GM23338 (cell line): Measurements from ENCODE around the gene IL1RAPL2. TPM values are rescaled to one million over a fixed set of nuclear protein-coding genes. Genes with fewer than 3 reads are reported as not detected.

ENCODE experiments used
- ATAC-seq: fragments of 200-7000 bp; cut with Tn5 transposase; 3 replicates; pipeline ENCODE4 v1.9.1; 2020
- DNase-seq: peaks from one replicate; pipeline ENCODE4 v3.0.0-alpha.2; 2015; ENCODE audit warnings: low spot score
- H2AFZ ChIP-seq: fragments of 200-600 bp; sonication (generic); 2 replicates; pipeline ENCODE4 v1.8.0; 2016; ENCODE audit warnings: antibody characterized with exemption, mild to moderate bottlenecking, moderate library complexity
- H3F3A ChIP-seq: fragments of 200-600 bp; sonication (generic); replicated peaks from 2 replicates; pipeline ENCODE4 v1.8.0; 2017; ENCODE audit warnings: antibody characterized with exemption, mixed run types, low read depth
- H3K27ac ChIP-seq: fragments of 200-600 bp; sonication (generic); 2 replicates; pipeline ENCODE4 v1.6.1; 2016; ENCODE audit warnings: low read depth
- H3K27me3 ChIP-seq: fragments of 200-600 bp; sonication (generic); 2 replicates; pipeline ENCODE4 v1.8.0; 2016; ENCODE audit warnings: mild to moderate bottlenecking, mixed run types, moderate library complexity; ENCODE audit not compliant: insufficient read depth
- H3K36me3 ChIP-seq: fragments of 200-600 bp; sonication (generic); 2 replicates; pipeline ENCODE4 v1.8.0; 2016; ENCODE audit warnings: mild to moderate bottlenecking; ENCODE audit not compliant: insufficient read depth
- H3K4me1 ChIP-seq: fragments of 200-600 bp; sonication (generic); 2 replicates; pipeline ENCODE4 v1.8.0; 2016; ENCODE audit warnings: mild to moderate bottlenecking, moderate library complexity; ENCODE audit not compliant: insufficient read depth
- H3K4me2 ChIP-seq: fragments of 200-600 bp; sonication (generic); 2 replicates; pipeline ENCODE4 v1.7.1; 2017; ENCODE audit warnings: mixed run types
- H3K4me3 ChIP-seq: fragments of 200-600 bp; sonication (generic); 2 replicates; pipeline ENCODE4 v1.6.1; 2016; ENCODE audit warnings: mixed run types
- H3K79me2 ChIP-seq: fragments of 200-600 bp; sonication (generic); replicated peaks from 2 replicates; pipeline ENCODE4 v1.8.0; 2017; ENCODE audit warnings: mild to moderate bottlenecking; ENCODE audit not compliant: insufficient read depth
- H3K9me2 ChIP-seq: fragments of 200-600 bp; sonication (generic); 2 replicates; pipeline ENCODE4 v1.8.0; 2017; ENCODE audit not compliant: insufficient read depth
- H4K20me1 ChIP-seq: fragments of 200-600 bp; sonication (generic); replicated peaks from 2 replicates; pipeline ENCODE4 v1.8.0; 2017; ENCODE audit warnings: mild to moderate bottlenecking; ENCODE audit not compliant: insufficient read depth
- H3K27ac Mint-ChIP-seq: 2 replicates; pipeline ENCODE4 v1.8.0; 2020; ENCODE audit warnings: inconsistent platforms, mild to moderate bottlenecking, moderate library complexity, mixed read lengths
- H3K27me3 Mint-ChIP-seq: 3 replicates; pipeline ENCODE4 v1.8.0; 2022; ENCODE audit warnings: low read depth, mild to moderate bottlenecking, moderate library complexity, mixed read lengths, inconsistent platforms; ENCODE audit not compliant: insufficient read depth, poor library complexity
- H3K36me3 Mint-ChIP-seq: 3 replicates; pipeline ENCODE4 v1.8.0; 2021; ENCODE audit warnings: low read depth, mild to moderate bottlenecking, inconsistent platforms, moderate library complexity, mixed read lengths
- H3K4me1 Mint-ChIP-seq: 3 replicates; pipeline ENCODE4 v1.8.0; 2020; ENCODE audit warnings: mild to moderate bottlenecking, inconsistent platforms, mixed read lengths
- H3K4me3 Mint-ChIP-seq: 3 replicates; pipeline ENCODE4 v1.8.0; 2021; ENCODE audit warnings: moderate library complexity, mild to moderate bottlenecking, inconsistent platforms, mixed read lengths
- H3K9me3 Mint-ChIP-seq: 3 replicates; pipeline ENCODE4 v1.8.0; 2020; ENCODE audit warnings: moderate library complexity, mild to moderate bottlenecking, inconsistent platforms, mixed read lengths
- CREB1 ChIP-seq: fragments of 250-450 bp; sonication (Bioruptor Pico); IDR thresholded peaks from 2 replicates; pipeline ENCODE4 v1.5.0; 2020; ENCODE audit warnings: low read depth, mild to moderate bottlenecking, moderate library complexity
- CTCF ChIP-seq, 2 experiments: fragments of 200-600 bp in 1 of 2; sonication (generic) in 1 of 2; conservative IDR thresholded peaks; 2 replicates each; pipeline versions ENCODE4 v1.5.1 to v1.6.1; 2016 to 2017; ENCODE audit warnings: antibody characterized with exemption in 2 of 2, low read depth in 2 of 2, mild to moderate bottlenecking in 2 of 2, moderate library complexity in 1 of 2
- ETS1 ChIP-seq: IDR thresholded peaks from 2 replicates; pipeline ENCODE4 v1.6.1; 2016; ENCODE audit warnings: antibody characterized with exemption
- EZH2 ChIP-seq: fragments of 200-600 bp; sonication (generic); IDR thresholded peaks from one replicate; pipeline ENCODE4 v1.8.0; 2017; ENCODE audit warnings: antibody characterized with exemption, mild to moderate bottlenecking, low read depth; ENCODE audit not compliant: unreplicated experiment
- EZH2phosphoT487 ChIP-seq: fragments of 200-600 bp; sonication (generic); IDR thresholded peaks from one replicate; pipeline ENCODE4 v1.8.1; 2018; ENCODE audit warnings: antibody characterized with exemption; ENCODE audit not compliant: unreplicated experiment
- JUNB ChIP-seq: IDR thresholded peaks from one replicate; pipeline ENCODE4 v1.6.1; 2016; ENCODE audit warnings: antibody characterized with exemption; ENCODE audit not compliant: unreplicated experiment
- POLR2AphosphoS5 ChIP-seq: IDR thresholded peaks from 2 replicates; pipeline ENCODE4 v1.6.1; 2016; ENCODE audit warnings: antibody characterized with exemption, low read depth
- REST ChIP-seq: IDR thresholded peaks from one replicate; pipeline ENCODE4 v1.6.1; 2018; ENCODE audit warnings: antibody characterized with exemption; ENCODE audit not compliant: unreplicated experiment
- STAT1 ChIP-seq: IDR thresholded peaks from one replicate; pipeline ENCODE4 v1.6.1; 2016; ENCODE audit warnings: antibody characterized with exemption; ENCODE audit not compliant: unreplicated experiment
- ZNF114 ChIP-seq: fragments of 250-450 bp; sonication (Bioruptor Pico); IDR thresholded peaks from 2 replicates; pipeline ENCODE4 v1.5.0; 2020; ENCODE audit warnings: mild to moderate bottlenecking, moderate library complexity
- polyA plus RNA-seq: library from polyadenylated mRNA; unstranded; fragments of >200 nt; fragmentation: Nextera tagmentation; extraction: Ambion mirVana; gene quantifications from 2 replicates; pipeline ENCODE4 v1.2.1, GENCODE V29; 2016
- total RNA-seq: library from RNA; depleted of rRNA; stranded (reverse); fragments of >200 nt; shearing (Covaris generic); gene quantifications from 2 replicates; pipeline ENCODE4 v1.2.3, GENCODE V29; 2014

IL1RAPL2 gene
- total and polyA plus RNA-seq, 2 experiments from 2014 or later = 0.80 to 0.94 TPM

- TF ChIP-seq EZH2 (no peak), JUNB (no peak), POLR2AphosphoS5 (no peak), CREB1 (no peak), CTCF (conservative IDR thresholded peaks at IDR 0.05; ENCODE audit: low read depth in 2 of 2) (no peak), STAT1 (no peak), REST (no peak), EZH2phosphoT487 (no peak), ZNF114 (CRISPR knock-in tag) (no peak)
Observed at GRCh38 chrX:105703876-105704275, 1137.9 kb downstream of the IL1RAPL2 start (continued).

DNA sequence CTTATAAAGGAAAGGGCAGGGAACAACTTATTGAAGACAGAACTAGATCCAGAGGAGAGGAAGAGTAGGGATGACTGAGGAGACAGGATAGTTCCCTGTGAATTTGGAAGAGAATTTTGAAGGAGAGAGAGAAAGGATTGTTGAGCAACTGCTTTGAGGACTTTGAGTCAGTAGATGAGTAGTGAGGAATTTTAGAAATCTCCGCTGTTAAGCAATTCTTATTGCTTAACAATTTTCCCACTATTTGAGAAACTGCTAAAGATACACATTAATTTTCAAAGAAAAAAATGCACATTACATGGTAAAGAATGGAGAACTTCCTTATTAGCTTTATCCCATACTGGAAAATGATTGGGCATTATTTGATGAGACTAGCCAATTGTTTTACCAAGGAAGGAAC, 1140.0 kb downstream of the IL1RAPL2 start:
- Mint-ChIP-seq H3K36me3 (no peaks in the 10 kb centered on the region), H3K9me3 (no peaks in the 10 kb centered on the region), H3K4me3 (no peak overlapping the region), H3K27me3 (peaks cover 2% of the 10 kb centered on the region), H3K4me1 (peaks cover 5% of the 10 kb centered on the region), H3K27ac (no peak overlapping the region)
- no peak overlapping the region for H2AFZ ChIP-seq
- H3K4me2 ChIP-seq = no peak overlapping the region
- H4K20me1 ChIP-seq = no peaks in the 10 kb centered on the region
- no peaks in the 10 kb centered on the region for H3K36me3 ChIP-seq
- TF ChIP-seq EZH2 (no peak), ZNF114 (CRISPR knock-in tag) (no peak), POLR2AphosphoS5 (no peak), ETS1 (no peak)
- H3K9me2 ChIP-seq = no peaks in the 10 kb centered on the region
- H3K79me2 ChIP-seq = no peaks in the 10 kb centered on the region
- DNase-seq (no peak), ATAC-seq (no peak)
- no peak overlapping the region for H3K4me3 ChIP-seq
- H3F3A ChIP-seq = no peaks in the 10 kb centered on the region
- H3K27me3 ChIP-seq = no peaks in the 10 kb centered on the region
- peaks cover 7% of the 10 kb centered on the region; the same call in 1 of the 2 replicates for H3K4me1 ChIP-seq
- no peak overlapping the region for H3K27ac ChIP-seq
